ENCODE measurements around the gene DNM3.

DNA sequence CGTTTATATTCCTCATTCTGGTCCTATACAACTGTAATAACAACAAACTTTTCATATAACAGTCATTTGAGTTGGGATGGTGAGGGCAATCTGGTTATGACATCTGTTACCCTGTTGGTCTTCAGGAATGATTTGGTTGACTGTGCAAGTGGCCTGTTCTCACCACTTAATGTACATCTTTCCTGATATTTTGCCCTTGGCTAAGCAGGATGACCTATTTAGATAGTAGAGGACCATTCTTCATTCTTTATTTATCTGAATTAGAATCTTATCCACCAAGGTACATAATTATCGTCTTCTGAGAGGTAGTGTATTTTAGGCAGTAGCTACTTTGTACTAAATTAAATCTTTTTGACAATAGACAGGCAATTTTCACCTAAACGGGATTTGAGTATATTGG is 154.3 kb downstream of the DNM3 start:
- TF ChIP-seq FOS (IDR thresholded peaks at IDR 0.05; ENCODE audit: borderline replicate concordance, insufficient read depth, low read length) = no peak
- TF ChIP-seq MYC (IDR thresholded peaks at IDR 0.05; ENCODE audit: low read depth, low read length) = no peak
- TF ChIP-seq, protein P1, sequence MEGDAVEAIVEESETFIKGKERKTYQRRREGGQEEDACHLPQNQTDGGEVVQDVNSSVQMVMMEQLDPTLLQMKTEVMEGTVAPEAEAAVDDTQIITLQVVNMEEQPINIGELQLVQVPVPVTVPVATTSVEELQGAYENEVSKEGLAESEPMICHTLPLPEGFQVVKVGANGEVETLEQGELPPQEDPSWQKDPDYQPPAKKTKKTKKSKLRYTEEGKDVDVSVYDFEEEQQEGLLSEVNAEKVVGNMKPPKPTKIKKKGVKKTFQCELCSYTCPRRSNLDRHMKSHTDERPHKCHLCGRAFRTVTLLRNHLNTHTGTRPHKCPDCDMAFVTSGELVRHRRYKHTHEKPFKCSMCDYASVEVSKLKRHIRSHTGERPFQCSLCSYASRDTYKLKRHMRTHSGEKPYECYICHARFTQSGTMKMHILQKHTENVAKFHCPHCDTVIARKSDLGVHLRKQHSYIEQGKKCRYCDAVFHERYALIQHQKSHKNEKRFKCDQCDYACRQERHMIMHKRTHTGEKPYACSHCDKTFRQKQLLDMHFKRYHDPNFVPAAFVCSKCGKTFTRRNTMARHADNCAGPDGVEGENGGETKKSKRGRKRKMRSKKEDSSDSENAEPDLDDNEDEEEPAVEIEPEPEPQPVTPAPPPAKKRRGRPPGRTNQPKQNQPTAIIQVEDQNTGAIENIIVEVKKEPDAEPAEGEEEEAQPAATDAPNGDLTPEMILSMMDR (IDR thresholded peaks at IDR 0.05; ENCODE audit: extremely low read depth in 1 of 2, insufficient read depth in 1 of 2, low read depth in 1 of 2, low read length in 2 of 2) = no peak
- no peak for TF ChIP-seq POLR2AphosphoS5 (IDR thresholded peaks at IDR 0.05; ENCODE audit: insufficient read depth, low read depth, low read length)
